Measurements from ENCODE around the gene SOST. TPM values are rescaled to one million over a fixed set of nuclear protein-coding genes. Genes with fewer than 3 reads are reported as not detected.

The SOST gene
- total and polyA plus RNA-seq, 7 donors, result not detected

DNA sequence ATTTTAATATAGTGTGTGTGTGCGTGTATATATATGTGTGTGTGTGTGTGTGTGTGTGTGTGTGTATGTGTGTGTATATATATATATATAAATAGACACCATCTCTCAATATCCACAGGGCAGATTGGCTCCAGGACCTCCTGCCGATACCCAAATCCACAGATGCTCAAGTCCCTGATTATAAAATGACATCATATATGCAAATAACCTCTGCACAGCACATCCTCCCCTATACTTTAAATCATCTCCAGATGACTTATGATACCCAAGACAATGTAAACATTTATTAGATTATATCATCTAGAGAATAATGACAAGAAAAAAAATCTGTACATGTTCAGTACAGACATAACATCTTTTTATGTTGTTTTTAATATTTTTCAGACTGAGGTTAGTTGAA is 12.4 kb upstream of the SOST start:
- intact Hi-C loops (cut with DNase I), result no loop called here
- H3K4me3 ChIP-seq, result no peak overlapping the region
- H3K9me3 ChIP-seq, result no peaks in the 10 kb centered on the region
- ATAC-seq (no peak), DNase-seq (no peak)
- WGBS, 3 donors, result 64 to 86% (median 75%) methylated on average over 2 of the region's 2 CpGs
- H3K27me3 ChIP-seq (ENCODE audit: insufficient read depth in 3 of 3, low read length in 2 of 3), result no peaks in the 10 kb centered on the region
- TF ChIP-seq, protein P1, sequence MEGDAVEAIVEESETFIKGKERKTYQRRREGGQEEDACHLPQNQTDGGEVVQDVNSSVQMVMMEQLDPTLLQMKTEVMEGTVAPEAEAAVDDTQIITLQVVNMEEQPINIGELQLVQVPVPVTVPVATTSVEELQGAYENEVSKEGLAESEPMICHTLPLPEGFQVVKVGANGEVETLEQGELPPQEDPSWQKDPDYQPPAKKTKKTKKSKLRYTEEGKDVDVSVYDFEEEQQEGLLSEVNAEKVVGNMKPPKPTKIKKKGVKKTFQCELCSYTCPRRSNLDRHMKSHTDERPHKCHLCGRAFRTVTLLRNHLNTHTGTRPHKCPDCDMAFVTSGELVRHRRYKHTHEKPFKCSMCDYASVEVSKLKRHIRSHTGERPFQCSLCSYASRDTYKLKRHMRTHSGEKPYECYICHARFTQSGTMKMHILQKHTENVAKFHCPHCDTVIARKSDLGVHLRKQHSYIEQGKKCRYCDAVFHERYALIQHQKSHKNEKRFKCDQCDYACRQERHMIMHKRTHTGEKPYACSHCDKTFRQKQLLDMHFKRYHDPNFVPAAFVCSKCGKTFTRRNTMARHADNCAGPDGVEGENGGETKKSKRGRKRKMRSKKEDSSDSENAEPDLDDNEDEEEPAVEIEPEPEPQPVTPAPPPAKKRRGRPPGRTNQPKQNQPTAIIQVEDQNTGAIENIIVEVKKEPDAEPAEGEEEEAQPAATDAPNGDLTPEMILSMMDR (IDR thresholded peaks at IDR 0.05), result no peak
- peaks cover 11 to 80% of the 10 kb centered on the region in 2 donors for H3K36me3 ChIP-seq (ENCODE audit: insufficient read depth in 1 of 2, low read depth in 1 of 2)
- H3K4me1 ChIP-seq, result peaks cover 71% of the 10 kb centered on the region
- H3K27ac ChIP-seq, result no peak overlapping the region

DNA sequence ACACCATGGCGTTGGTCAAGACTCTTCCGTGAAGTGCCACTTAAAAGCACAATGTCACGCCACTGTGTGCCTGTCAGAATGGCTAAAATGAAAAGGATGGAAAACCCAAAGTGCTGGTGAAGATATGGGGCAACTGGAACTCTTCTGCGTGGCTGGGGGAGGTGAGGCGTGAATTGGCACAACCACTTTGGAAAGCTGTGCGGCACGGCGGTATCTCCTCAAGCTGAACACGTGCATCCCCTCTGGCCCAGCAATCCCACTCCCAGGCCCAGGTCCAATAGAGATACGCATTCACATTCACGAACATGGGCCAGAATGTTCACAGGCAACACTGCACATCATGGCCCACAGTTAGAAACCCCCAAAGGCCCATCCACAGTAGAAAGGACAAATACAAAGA is 11.3 kb upstream of the SOST start:
- ATAC-seq (no peak), DNase-seq (no peak)
- Histone ChIP-seq H3K27me3 (ENCODE audit: insufficient read depth in 3 of 3, low read length in 2 of 3) (no peaks in the 10 kb centered on the region), H3K27ac (no peak overlapping the region), H3K9me3 (no peaks in the 10 kb centered on the region), H3K4me3 (no peak overlapping the region), H3K4me1 (peaks cover 60% of the 10 kb centered on the region), H3K36me3 (ENCODE audit: insufficient read depth in 1 of 2, low read depth in 1 of 2) (peaks cover 11 to 91% of the 10 kb centered on the region in 2 donors)
- intact Hi-C loops (cut with DNase I), result no loop called here
- TF ChIP-seq, protein P1 (IDR thresholded peaks at IDR 0.05), result no peak
- WGBS, 3 donors, result 79 to 96% (median 81%) methylated on average over 11 of the region's 11 CpGs

DNA sequence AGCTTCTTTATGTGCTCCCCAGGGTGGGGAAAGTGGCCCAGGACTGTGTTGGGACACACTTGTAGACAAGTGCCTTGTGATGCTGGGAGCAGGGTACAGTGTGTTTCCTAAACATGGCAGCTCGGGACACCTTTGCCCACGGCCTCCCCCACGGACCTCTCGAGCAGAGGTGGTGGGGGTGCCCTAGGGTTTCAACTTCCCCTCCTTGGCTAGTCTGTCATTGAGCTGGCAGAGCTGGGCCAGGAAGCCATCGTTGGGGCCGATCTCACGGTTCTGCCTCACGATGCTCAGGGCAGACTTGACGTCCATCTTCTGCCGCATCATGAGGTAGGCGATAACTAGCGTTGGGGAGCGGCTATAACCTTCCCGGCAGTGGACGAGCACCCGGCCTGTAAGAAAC is 10.8 kb upstream of the SOST start:
- 74 to 89% (median 83%) methylated on average over 16 of the region's 16 CpGs for WGBS, 3 donors
- peak overlapping the region; percentile 46 for H3K27ac ChIP-seq
- H3K27me3 ChIP-seq (ENCODE audit: insufficient read depth in 3 of 3, low read length in 2 of 3), result no peaks in the 10 kb centered on the region
- ATAC-seq (no peak), DNase-seq (no peak)
- peaks cover 11 to 91% of the 10 kb centered on the region in 2 donors for H3K36me3 ChIP-seq (ENCODE audit: insufficient read depth in 1 of 2, low read depth in 1 of 2)
- no peaks in the 10 kb centered on the region for H3K9me3 ChIP-seq
- TF ChIP-seq, protein P1 (IDR thresholded peaks at IDR 0.05), result no peak
- intact Hi-C loops (cut with DNase I), result no loop called here
- H3K4me1 ChIP-seq, result peaks cover 56% of the 10 kb centered on the region
- H3K4me3 ChIP-seq, result no peak overlapping the region

GRCh38 chr17:43768943-43769342 is 10.4 kb upstream of the SOST start:
- intact Hi-C loops (cut with DNase I), result no loop called here

More at GRCh38 chr17:43768943-43769342, 10.4 kb upstream of the SOST start:
- Histone ChIP-seq H3K36me3 (ENCODE audit: insufficient read depth in 1 of 2, low read depth in 1 of 2) (peaks cover 11 to 86% of the 10 kb centered on the region in 2 donors), H3K27ac (peak overlapping the region; percentile 46), H3K4me1 (peaks cover 51% of the 10 kb centered on the region), H3K9me3 (no peaks in the 10 kb centered on the region), H3K4me3 (no peak overlapping the region), H3K27me3 (ENCODE audit: insufficient read depth in 3 of 3, low read length in 2 of 3) (no peaks in the 10 kb centered on the region)
- WGBS, 3 donors, result 83 to 92% (median 85%) methylated on average over 7 of the region's 7 CpGs
- no peak for DNase-seq
- TF ChIP-seq, protein P1 (IDR thresholded peaks at IDR 0.05), result no peak
- no peak for ATAC-seq

All from psoas muscle (tissue), 8 donors.